ENCODE data around the gene HRAS. TPM values are rescaled to one million over a fixed set of nuclear protein-coding genes. Genes with fewer than 3 reads are reported as not detected.

Gene HRAS
- polyA plus RNA-seq, 12 donors, result 62.1 to 123 (median 101) TPM; not detected in 1

GRCh38 chr11:498297-499181 is 36.8 kb downstream of the HRAS start:
- DNase-seq, result no peak

- no peak for DNase-seq
Measured at GRCh38 chr11:497565-498296, 37.6 kb downstream of the HRAS start.

GRCh38 chr11:496834-497564 is 38.4 kb downstream of the HRAS start:
- no peak for DNase-seq

GRCh38 chr11:495537-495931 is 39.8 kb downstream of the HRAS start:
- DNase-seq, result no peak

- no peak for DNase-seq
Measured at GRCh38 chr11:494761-495536, 40.4 kb downstream of the HRAS start.

GRCh38 chr11:492427-493226 is 42.7 kb downstream of the HRAS start:
- DNase-seq, result no peak

GRCh38 chr11:491358-491757 is 44.0 kb downstream of the HRAS start:
- no peak for DNase-seq

- DNase-seq, result no peak
Measured at GRCh38 chr11:490930-491260, 44.5 kb downstream of the HRAS start.

GRCh38 chr11:490186-490929 is 45.0 kb downstream of the HRAS start:
- DNase-seq, result no peak

- DNase-seq, result no peak
Measured at GRCh38 chr11:489610-490185, 45.7 kb downstream of the HRAS start.

- no peak for DNase-seq
Measured at GRCh38 chr11:488992-489391, 46.4 kb downstream of the HRAS start.

GRCh38 chr11:488579-488978 is 46.8 kb downstream of the HRAS start:
- no peak for DNase-seq

GRCh38 chr11:488062-488461 is 47.3 kb downstream of the HRAS start:
- no peak for DNase-seq

GRCh38 chr11:487571-488021 is 47.8 kb downstream of the HRAS start:
- DNase-seq, result no peak

- DNase-seq, result no peak
Measured at GRCh38 chr11:486189-486588, 49.2 kb downstream of the HRAS start.

- no peak for DNase-seq
Measured at GRCh38 chr11:484616-485015, 50.8 kb downstream of the HRAS start.
